ENCODE data around the gene UNC5CL. TPM values are rescaled to one million over a fixed set of nuclear protein-coding genes. Genes with fewer than 3 reads are reported as not detected.
A peak's percentile ranks its signal among the peaks of the same experiment; 100 is the strongest.

The UNC5CL gene
- total and polyA plus RNA-seq, 9 of the 15 experiments (the other 6 are each of a cell fraction or from before 2014, with no cell fraction given): 0.07 to 1.8 (median 0.62) TPM; not detected in 1

- no peak for ATAC-seq
- no TSS peak for BruUV-seq (replicated peaks)
- TF ChIP-seq MLX (CRISPR knock-in tag; conservative IDR thresholded peaks at IDR 0.05) (0 out of 4 replicates have a peak, but pooled peaks of 1 of the 2 experiments have one; percentile 1), ETV5 (CRISPR knock-in tag; IDR thresholded peaks at IDR 0.05; ENCODE audit: low read depth) (peak; percentile 52; the same call in 1 of the 2 replicates), ZC3H11A (IDR thresholded peaks at IDR 0.05; ENCODE audit: low read depth, low read length) (0 out of 2 replicates have a peak, but pooled peaks have one; percentile 9), ZNF436 (CRISPR knock-in tag; IDR thresholded peaks at IDR 0.05) (0 out of 2 replicates have a peak, but pooled peaks have one; percentile 45), GATAD2B (IDR thresholded peaks at IDR 0.05; ENCODE audit: borderline replicate concordance) (peak; percentile 46; the same call in 1 of the 2 replicates), BRD4 (IDR thresholded peaks at IDR 0.05) (0 out of 2 replicates have a peak, but pooled peaks have one; percentile 6), SMARCC2 (IDR thresholded peaks at IDR 0.05; ENCODE audit: low read depth) (0 out of 2 replicates have a peak, but pooled peaks have one; percentile 24), PBX2 (CRISPR knock-in tag; IDR thresholded peaks at IDR 0.05; ENCODE audit: low read depth) (no peak), PBX2 (tag; conservative IDR thresholded peaks at IDR 0.05; ENCODE audit: low read depth) (no peak), TEAD2 (tag; IDR thresholded peaks at IDR 0.05) (no peak), TAL1 (IDR thresholded peaks at IDR 0.05) (no peak), HMGXB4 (CRISPR knock-in tag; IDR thresholded peaks at IDR 0.05) (no peak), TAF1 (IDR thresholded peaks at IDR 0.05; ENCODE audit: control insufficient read depth, extremely low read depth, insufficient read depth, low read length, severe bottlenecking) (peak; percentile 83), MXI1 (IDR thresholded peaks at IDR 0.05; ENCODE audit: low read depth, low read length) (0 out of 2 replicates have a peak, but pooled peaks have one; percentile 34), MAFK (IDR thresholded peaks at IDR 0.05; ENCODE audit: low read length) (0 out of 2 replicates have a peak, but pooled peaks have one; percentile 6), RCOR1 (IDR thresholded peaks at IDR 0.05; ENCODE audit: borderline replicate concordance in 1 of 2, low read depth in 2 of 2, low read length in 2 of 2) (0 out of 4 replicates have a peak, but pooled peaks of 1 of the 2 experiments have one; percentile 15), ERF (CRISPR knock-in tag; IDR thresholded peaks at IDR 0.05) (no peak), SMAD2 (IDR thresholded peaks at IDR 0.05; ENCODE audit: low read depth, low read length) (no peak)
Measured at GRCh38 chr6:41071501-41071922, 32.5 kb upstream of the UNC5CL start.

More at GRCh38 chr6:41071501-41071922, 32.5 kb upstream of the UNC5CL start:
- in situ Hi-C loops (cut with MboI) (no loop called here), intact Hi-C loops (cut with micrococcal nuclease) (loop anchor here (5.0 kb wide), 2 partner anchors 74 to 246 kb away; no protein-coding TSS in a partner anchor)
- Histone ChIP-seq H3K79me2 (ENCODE audit: control insufficient read depth, insufficient read depth, low read length) (peaks cover 51% of the 10 kb centered on the region), H3K27me3 (ENCODE audit: control insufficient read depth in 2 of 2, insufficient read depth in 2 of 2, low read length in 2 of 2) (no peaks in the 10 kb centered on the region), H3K9ac (ENCODE audit: insufficient read depth in 1 of 2, low read depth in 2 of 2, low read length in 2 of 2) (peak overlapping the region; percentile 96 to 97), H3K4me2 (ENCODE audit: insufficient read depth, low read length) (peak overlapping the region; percentile 91), H3K4me1 (replicated peaks in 1 of 2; ENCODE audit: control insufficient read depth in 2 of 2, insufficient read depth in 2 of 2, low read length in 2 of 2) (peaks cover 9 to 20% of the 10 kb centered on the region in 2 experiments), H3K27ac (ENCODE audit: extremely low read depth, low read depth, low read length) (peak overlapping the region; percentile 94), H3K36me3 (ENCODE audit: control insufficient read depth, insufficient read depth, low read length) (peaks cover 49% of the 10 kb centered on the region; the same call in 2 of the 3 replicates), H3K9me1 (ENCODE audit: control insufficient read depth, insufficient read depth, low read length) (no peaks in the 10 kb centered on the region), H3K9me3 (replicated peaks; ENCODE audit: control insufficient read depth, insufficient read depth, low read depth, low read length) (no peaks in the 10 kb centered on the region), H2AFZ (ENCODE audit: low read depth, low read length) (peak overlapping the region; percentile 83), H3K4me3 (peak overlapping the region; percentile 83), H4K20me1 (replicated peaks; ENCODE audit: control insufficient read depth, insufficient read depth, low read length) (no peaks in the 10 kb centered on the region)
- POLR2A ChIA-PET: no interaction called here
- DNase-seq (ENCODE audit: extremely low read depth in 1 of 4, low spot score in 3 of 4): peak in 1 of 4 experiments; percentile 92
- 0% methylated on average over 16 of the region's 16 CpGs for WGBS (ENCODE audit: insufficient coverage, low coverage, missing lambda C conversion rate)
- CTCF ChIA-PET (ENCODE audit: low intra/inter-chr PET ratio): interaction anchor here (1.5 kb wide), 1 partner anchor 14 kb away, joined by 4 read pairs; no protein-coding TSS in a partner anchor
- FAIRE-seq: no peak

Measured in K562 (cell line).